ENCODE measurements around the gene SLC12A7.

SLC12A7 gene

GRCh38 chr5:1014346-1014745 lies 97.5 kb downstream of the SLC12A7 start:
- in situ Hi-C loops (cut with HindIII; ENCODE audit: low sequenced_read_pairs), result no loop called here

DNA sequence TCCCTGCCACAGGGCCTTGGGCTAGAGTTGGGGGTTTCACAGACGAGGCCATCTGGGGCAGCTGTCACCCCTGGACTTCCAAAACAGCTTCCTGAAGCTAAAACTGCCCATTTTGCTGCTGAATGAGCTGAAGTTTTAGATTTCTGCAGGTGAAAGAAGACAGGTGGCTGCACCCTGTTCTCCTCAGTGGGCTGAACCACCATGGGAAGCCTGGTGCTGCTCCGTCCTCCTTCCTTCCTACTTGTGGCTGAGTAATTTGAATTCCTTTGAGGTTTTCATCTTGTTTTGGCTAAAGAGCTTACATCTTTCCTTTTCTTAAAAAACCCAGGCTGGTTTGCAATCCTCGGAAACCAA lies 97.9 kb downstream of the SLC12A7 start:
- in situ Hi-C loops (cut with HindIII; ENCODE audit: low sequenced_read_pairs), result no loop called here

- in situ Hi-C loops (cut with HindIII; ENCODE audit: low sequenced_read_pairs), result no loop called here
Observed at GRCh38 chr5:1013238-1013947, 98.5 kb downstream of the SLC12A7 start.

GRCh38 chr5:1012900-1013237 lies 99.0 kb downstream of the SLC12A7 start:
- in situ Hi-C loops (cut with HindIII; ENCODE audit: low sequenced_read_pairs), result no loop called here

GRCh38 chr5:1012313-1012841 lies 99.5 kb downstream of the SLC12A7 start:
- in situ Hi-C loops (cut with HindIII; ENCODE audit: low sequenced_read_pairs), result no loop called here

DNA sequence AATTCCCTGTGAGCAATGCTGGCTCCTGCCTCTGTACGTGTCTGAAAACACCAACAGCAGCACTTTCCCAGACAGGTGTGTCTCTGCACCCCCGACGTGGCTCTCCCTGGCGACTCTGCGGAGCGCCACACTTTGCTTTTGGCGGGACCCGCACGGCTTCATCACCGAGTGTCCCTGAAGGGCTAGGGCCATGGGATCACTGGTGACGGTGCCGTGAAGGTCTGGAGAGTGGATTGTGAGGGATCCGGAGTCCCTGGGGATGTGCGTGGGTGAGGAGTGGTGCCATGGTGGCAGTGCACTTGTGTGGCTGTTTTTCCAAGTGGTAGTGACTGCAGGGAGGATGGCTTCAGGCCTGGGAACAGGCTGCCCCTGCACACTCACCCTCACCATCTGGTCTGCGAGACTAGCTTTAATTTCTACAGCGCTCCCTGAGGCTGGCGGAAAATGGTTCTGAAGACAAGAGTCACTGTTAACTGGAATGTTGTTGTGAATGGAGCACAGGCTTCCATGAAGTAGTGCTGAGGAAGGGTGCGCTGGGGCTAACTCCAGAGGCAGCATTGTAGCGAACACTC lies 100.0 kb downstream of the SLC12A7 start:
- in situ Hi-C loops (cut with HindIII; ENCODE audit: low sequenced_read_pairs), result no loop called here

DNA sequence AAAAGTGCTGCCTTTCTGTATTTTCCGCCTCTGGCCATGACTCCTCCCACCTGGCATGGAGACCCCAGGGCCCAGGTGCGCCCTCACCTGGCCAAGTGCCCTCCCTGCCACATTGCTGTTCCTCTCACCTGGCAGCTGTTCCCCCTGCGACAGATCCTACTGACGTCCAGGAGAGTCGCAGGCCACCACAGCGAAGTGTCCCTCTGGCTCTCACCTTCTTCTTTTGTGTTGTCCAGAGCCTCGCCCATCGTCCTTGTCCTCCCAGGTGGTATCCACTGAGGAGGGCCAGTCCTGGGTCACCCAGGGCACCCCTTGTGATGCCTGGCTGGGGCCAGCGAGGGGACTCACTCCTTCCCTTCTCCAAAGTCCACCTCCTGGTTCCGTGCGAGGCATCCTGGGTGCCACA lies 100.6 kb downstream of the SLC12A7 start:
- in situ Hi-C loops (cut with HindIII; ENCODE audit: low sequenced_read_pairs), result no loop called here

GRCh38 chr5:1010641-1011046 lies 101.2 kb downstream of the SLC12A7 start:
- in situ Hi-C loops (cut with HindIII; ENCODE audit: low sequenced_read_pairs), result no loop called here

DNA sequence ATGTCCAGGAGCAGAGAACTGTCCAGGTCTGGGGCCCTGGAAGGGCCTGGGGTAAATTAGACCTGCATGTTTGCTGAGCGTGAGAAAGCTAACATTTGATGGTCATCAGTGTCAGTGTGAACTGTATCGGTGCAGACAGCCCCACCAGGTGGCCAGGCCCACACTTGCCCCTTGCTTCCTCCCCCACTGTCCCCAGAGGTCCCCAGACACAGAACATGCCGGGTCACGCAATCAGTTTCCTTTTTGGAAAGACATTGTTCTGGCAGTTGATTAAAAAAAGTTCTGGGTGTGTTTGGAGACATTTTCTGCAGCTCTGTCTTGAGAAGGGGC lies 101.7 kb downstream of the SLC12A7 start:
- in situ Hi-C loops (cut with HindIII; ENCODE audit: low sequenced_read_pairs), result no loop called here

DNA sequence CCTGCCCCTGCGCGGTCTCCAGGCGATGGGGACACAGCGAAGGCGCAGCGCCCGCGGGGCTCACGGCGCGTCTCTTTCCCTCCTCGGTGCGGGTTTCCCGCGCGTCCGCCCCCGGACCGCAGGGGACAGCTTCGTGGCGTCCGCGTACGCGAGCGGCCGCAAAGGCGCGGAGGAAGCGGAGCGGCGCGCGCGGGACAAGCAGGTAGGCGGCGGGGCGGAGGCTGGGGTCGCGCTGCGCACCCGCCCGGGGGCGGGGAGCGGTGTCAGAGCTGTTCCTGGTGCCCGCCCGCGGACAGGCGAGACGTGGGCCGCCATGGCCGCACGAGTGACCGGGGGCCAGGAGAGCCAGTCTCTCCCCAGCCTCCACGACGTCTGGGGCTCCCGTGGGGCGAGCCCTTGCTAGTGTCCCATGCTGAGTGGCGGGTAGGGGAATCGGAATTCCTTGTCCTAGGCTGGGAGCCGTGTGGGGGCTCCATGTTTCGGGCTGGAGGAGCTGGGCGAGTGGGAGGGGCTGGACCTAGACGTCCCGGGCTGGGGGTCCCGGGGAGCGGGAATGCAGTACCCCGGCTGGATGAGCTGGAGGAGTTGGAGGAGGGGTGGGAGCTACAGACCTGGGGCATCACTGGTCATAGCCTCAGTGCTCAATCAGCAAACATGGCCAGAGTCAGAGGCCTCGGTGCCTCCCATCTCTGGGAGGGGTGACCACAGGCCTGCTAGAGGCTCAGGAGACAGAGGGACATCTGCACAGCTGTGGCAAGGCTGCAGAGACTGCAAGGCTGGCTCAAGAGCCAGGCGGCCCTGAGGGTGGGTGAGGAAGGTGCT lies 102.3 kb downstream of the SLC12A7 start:
- in situ Hi-C loops (cut with HindIII; ENCODE audit: low sequenced_read_pairs), result no loop called here

- in situ Hi-C loops (cut with HindIII; ENCODE audit: low sequenced_read_pairs), result no loop called here
Observed at GRCh38 chr5:1008451-1009358, 103.2 kb downstream of the SLC12A7 start, which contains the start of gene NKD2. Gene NKD2 (plus strand): TSS chr5:1008802. CDS start chr5:1009058, 256 bp downstream.

GRCh38 chr5:1007681-1008450 lies 104.0 kb downstream of the SLC12A7 start:
- in situ Hi-C loops (cut with HindIII; ENCODE audit: low sequenced_read_pairs), result no loop called here

DNA sequence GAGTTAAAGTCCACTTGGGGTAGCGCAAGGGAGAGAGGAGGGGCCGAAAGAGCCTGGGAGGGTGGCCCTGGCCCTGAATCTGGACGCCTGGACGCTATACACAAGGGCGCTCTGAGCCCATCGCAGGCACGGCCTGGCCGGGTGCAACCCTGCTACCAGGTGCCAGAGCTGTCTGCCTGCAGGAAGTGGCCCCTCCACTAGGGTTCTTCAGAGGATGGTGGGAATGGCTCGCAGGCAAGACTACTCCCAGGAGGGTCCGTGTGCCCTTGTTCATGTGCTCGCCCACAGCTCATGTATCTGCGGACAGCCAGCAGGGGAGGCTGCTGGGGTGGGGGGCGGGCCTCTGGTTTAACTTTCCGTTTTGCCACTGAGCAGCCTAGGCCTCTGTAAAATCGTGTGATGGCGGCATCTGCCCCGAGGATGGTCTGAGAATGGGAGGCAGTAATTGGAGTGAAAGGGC lies 104.6 kb downstream of the SLC12A7 start:
- in situ Hi-C loops (cut with HindIII; ENCODE audit: low sequenced_read_pairs), result no loop called here

DNA sequence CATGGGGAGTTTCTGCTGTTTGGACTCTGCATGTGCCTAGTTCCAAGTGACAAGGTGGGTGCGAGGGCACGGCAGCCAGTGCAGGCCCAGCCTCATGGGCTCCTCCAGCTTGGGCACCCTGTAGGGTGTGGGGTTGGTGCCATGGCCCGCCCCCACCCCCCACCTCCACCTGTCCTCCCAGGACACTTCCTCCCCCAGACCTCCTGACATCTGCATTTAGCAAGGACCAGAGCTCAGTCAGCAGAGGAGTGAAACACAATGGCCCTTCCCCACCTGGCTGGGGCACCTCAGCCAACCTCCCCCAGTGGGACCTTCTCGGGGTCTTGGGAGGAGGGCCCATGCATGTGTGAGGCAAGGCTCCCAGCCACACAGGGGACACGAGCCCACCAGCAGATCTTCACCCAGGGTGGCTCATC lies 105.2 kb downstream of the SLC12A7 start:
- in situ Hi-C loops (cut with HindIII; ENCODE audit: low sequenced_read_pairs), result no loop called here

DNA sequence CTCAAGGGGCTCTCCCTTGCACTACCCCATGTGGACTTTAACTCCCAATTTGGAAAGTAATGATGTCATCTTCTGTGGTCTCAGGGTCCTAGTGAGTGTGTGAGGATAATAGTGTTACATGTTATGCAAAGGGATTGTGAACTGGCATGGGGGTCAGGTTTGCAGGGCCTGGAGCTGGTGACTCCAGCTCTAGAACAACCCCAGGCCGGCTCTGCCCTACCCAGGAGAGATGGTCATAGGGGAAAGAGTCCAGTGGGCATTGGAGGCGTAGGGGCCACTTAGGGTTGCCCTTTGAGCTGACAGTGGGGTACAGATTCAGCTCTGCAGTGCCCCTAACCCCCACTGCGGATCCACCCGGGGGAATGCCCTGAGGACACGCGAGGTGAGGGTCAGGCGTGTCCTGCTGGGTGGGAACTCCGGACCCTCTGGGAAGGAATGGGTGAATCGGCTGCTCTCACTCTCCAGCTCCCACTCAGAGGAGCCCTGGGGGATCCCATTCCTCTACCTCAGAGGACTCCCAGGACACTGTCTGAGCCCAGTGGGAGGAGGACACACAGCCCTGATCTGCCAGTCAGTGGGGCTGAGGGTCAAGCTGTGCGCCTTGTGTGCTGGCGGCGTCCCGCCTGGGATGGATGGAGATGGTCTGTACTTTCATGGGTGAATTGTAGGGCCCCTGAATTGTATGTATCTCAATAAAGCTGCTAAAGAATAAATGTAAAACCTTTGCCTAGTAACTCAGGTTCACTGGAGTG lies 105.8 kb downstream of the SLC12A7 start:
- in situ Hi-C loops (cut with HindIII; ENCODE audit: low sequenced_read_pairs), result no loop called here

DNA sequence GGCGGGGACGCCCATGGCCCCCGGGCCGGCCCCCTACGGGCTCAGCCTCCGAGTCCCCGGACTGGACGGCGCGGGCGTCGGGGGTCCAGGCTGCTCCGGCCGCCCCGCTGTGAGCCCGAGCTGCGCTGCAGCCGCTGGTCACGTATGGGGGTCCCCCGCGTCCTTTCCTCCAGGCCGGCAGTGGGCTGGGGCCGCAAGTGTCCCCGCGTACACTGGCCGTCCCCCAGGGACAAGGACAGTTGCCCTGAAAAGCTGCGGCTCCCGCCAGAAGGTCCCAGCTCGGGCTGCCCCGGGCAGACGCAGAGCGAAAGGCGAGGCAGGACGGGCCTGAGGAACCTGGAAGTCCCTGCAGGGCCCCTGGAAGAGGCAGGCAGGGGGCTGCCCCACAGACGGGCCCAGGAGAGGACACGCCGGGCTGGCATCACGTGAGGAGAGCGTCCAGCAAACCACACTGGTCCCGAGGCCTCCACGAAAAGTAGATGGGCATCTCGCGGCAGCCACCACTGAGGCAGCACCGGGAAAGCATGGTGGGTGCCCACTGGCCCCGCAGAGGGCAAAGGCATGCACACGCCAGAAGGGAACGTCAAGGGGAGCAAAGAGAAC lies 106.5 kb downstream of the SLC12A7 start:
- in situ Hi-C loops (cut with HindIII; ENCODE audit: low sequenced_read_pairs), result no loop called here

- in situ Hi-C loops (cut with HindIII; ENCODE audit: low sequenced_read_pairs), result no loop called here
Observed at GRCh38 chr5:1004461-1005248, 107.2 kb downstream of the SLC12A7 start.

GRCh38 chr5:1003296-1003937 lies 108.4 kb downstream of the SLC12A7 start:
- in situ Hi-C loops (cut with HindIII; ENCODE audit: low sequenced_read_pairs), result no loop called here
